K562 (cell line): Measurements from ENCODE around the gene ERN1. TPM values are rescaled to one million over a fixed set of nuclear protein-coding genes. Genes with fewer than 3 reads are reported as not detected.

ENCODE experiments used
- ATAC-seq: fragments of 200-7000 bp; cut with Tn5 transposase; 3 replicates; pipeline ENCODE4 v1.9.1; 2020; ENCODE audit warnings: moderate library complexity
- BruUV-seq: library from RNA; stranded (reverse); fragments of 400-500 nt; replicated peaks from 2 replicates; lab custom pipeline; 2021; lab: Mats Ljungman, UMichigan
- CTCF ChIA-PET: fragments of 300-600 bp; formaldehyde crosslinking; extraction: SDS; loops from one replicate; lab custom pipeline; 2021; ENCODE audit warnings: low intra/inter-chr PET ratio; lab: Yijun Ruan, JAX
- POLR2A ChIA-PET: fragments of 300-600, 350-650 bp; sonication (Branson Sonifier 250); formaldehyde crosslinking; extraction: SDS; loops from one replicate; lab custom pipeline; 2021; ENCODE audit warnings: antibody characterized with exemption, inconsistent platforms; lab: Yijun Ruan, JAX
- DNase-seq, 4 experiments: peaks; one replicate each; pipeline versions ENCODE4 v3.0.0 to v3.0.0-alpha.2; 2011 to 2018; ENCODE audit warnings: low spot score in 3 of 4, mixed read lengths in 3 of 4; ENCODE audit errors: extremely low read depth in 1 of 4
- FAIRE-seq: peaks from 2 replicates; lab custom pipeline; 2011; peaks lifted over from hg19 to GRCh38; lab: Jason Lieb, UNC
- H2AFZ ChIP-seq: 2 replicates; pipeline ENCODE4 v1.6.0; 2011; ENCODE audit warnings: low read depth, low read length, control low read depth, inconsistent platforms
- H3K27ac ChIP-seq: fragments of 200-600 bp; 3 replicates; pipeline ENCODE4 v1.8.0; 2011; ENCODE audit warnings: low read depth, mild to moderate bottlenecking, control low read depth, inconsistent platforms, low read length, moderate library complexity, mixed read lengths; ENCODE audit errors: extremely low read depth
- H3K27me3 ChIP-seq, 2 experiments: fragments of 300-600 bp in 1 of 2; 2 replicates in 1 of 2; 3 replicates in 1 of 2; pipeline versions ENCODE4 v1.6.0 to v1.8.0; 2011; ENCODE audit warnings: inconsistent platforms in 2 of 2, low read length in 2 of 2, mild to moderate bottlenecking in 1 of 2, mixed read lengths in 1 of 2, moderate library complexity in 1 of 2; ENCODE audit not compliant: control insufficient read depth in 2 of 2, insufficient read depth in 2 of 2
- H3K36me3 ChIP-seq: fragments of 300-600 bp; 3 replicates; pipeline ENCODE4 v1.8.0; 2011; ENCODE audit warnings: mild to moderate bottlenecking, low read length, inconsistent platforms; ENCODE audit not compliant: control insufficient read depth, insufficient read depth
- H3K4me1 ChIP-seq, 2 experiments: fragments of 200-600 bp in 1 of 2; replicated peaks in 1 of 2; 2 replicates in 1 of 2; 3 replicates in 1 of 2; pipeline versions ENCODE4 v1.5.1 to v1.8.0; 2011; ENCODE audit warnings: inconsistent platforms in 2 of 2, low read length in 2 of 2, mild to moderate bottlenecking in 1 of 2, mixed read lengths in 1 of 2, moderate library complexity in 1 of 2; ENCODE audit not compliant: control insufficient read depth in 2 of 2, insufficient read depth in 2 of 2
- H3K4me2 ChIP-seq: 2 replicates; pipeline ENCODE4 v1.6.1; 2011; ENCODE audit warnings: low read length, control low read depth, inconsistent platforms, mixed read lengths; ENCODE audit not compliant: insufficient read depth
- H3K4me3 ChIP-seq: fragments of 200-600 bp; sonication (generic), shearing (Covaris generic); 2 replicates; pipeline ENCODE4 v1.5.1; 2016; ENCODE audit warnings: control low read depth, inconsistent platforms
- H3K79me2 ChIP-seq: fragments of 200-600 bp; 3 replicates; pipeline ENCODE4 v1.8.0; 2011; ENCODE audit warnings: low read length, inconsistent platforms; ENCODE audit not compliant: control insufficient read depth, insufficient read depth
- H3K9ac ChIP-seq, 2 experiments: 2 replicates each; pipeline versions ENCODE4 v1.6.0 to v1.6.1; 2011; ENCODE audit warnings: low read depth in 2 of 2, low read length in 2 of 2, control low read depth in 1 of 2, inconsistent platforms in 1 of 2, mild to moderate bottlenecking in 1 of 2, mixed read lengths in 1 of 2; ENCODE audit not compliant: insufficient read depth in 1 of 2
- H3K9me1 ChIP-seq: one replicate; pipeline ENCODE4 v1.6.0; 2011; ENCODE audit warnings: inconsistent platforms, mild to moderate bottlenecking, low read length, moderate library complexity; ENCODE audit not compliant: control insufficient read depth, insufficient read depth
- H3K9me3 ChIP-seq: replicated peaks from 2 replicates; pipeline ENCODE4 v1.5.1; 2011; ENCODE audit warnings: low read depth, low read length, inconsistent platforms; ENCODE audit not compliant: control insufficient read depth, insufficient read depth
- H4K20me1 ChIP-seq: replicated peaks from 2 replicates; pipeline ENCODE4 v1.6.1; 2011; ENCODE audit warnings: low read length, inconsistent platforms, mixed read lengths; ENCODE audit not compliant: control insufficient read depth, insufficient read depth
- AFF4 ChIP-seq: sonication (generic); formaldehyde crosslinking; IDR thresholded peaks from 2 replicates; pipeline ENCODE4 v1.8.0; 2023; ENCODE audit warnings: mild to moderate bottlenecking, missing genetic modification reagents
- BMI1 ChIP-seq: fragments of 150-350 bp; IDR thresholded peaks from 2 replicates; pipeline ENCODE4 v1.6.1; 2014; ENCODE audit warnings: low read length
- CEBPB ChIP-seq: fragments of 450-650 bp; IDR thresholded peaks from 2 replicates; pipeline ENCODE4 v1.6.1; 2016; ENCODE audit warnings: missing genetic modification characterization, missing compliant biosample characterization
- EP400 ChIP-seq: fragments of 450-650 bp; IDR thresholded peaks from 2 replicates; pipeline ENCODE4 v1.6.1; 2017; ENCODE audit warnings: antibody characterized with exemption, mild to moderate bottlenecking, moderate library complexity
- ETV1 ChIP-seq: fragments of 450-650 bp; conservative IDR thresholded peaks from 2 replicates; pipeline ENCODE4 v1.6.1; 2016; ENCODE audit warnings: missing genetic modification characterization, control low read depth, low read depth, missing compliant biosample characterization
- MEIS2 ChIP-seq: fragments of 450-650 bp; IDR thresholded peaks from 2 replicates; pipeline ENCODE4 v1.6.1; 2014; ENCODE audit warnings: mild to moderate bottlenecking; ENCODE audit not compliant: partially characterized antibody
- PKNOX1 ChIP-seq: fragments of 450-650 bp; IDR thresholded peaks from 2 replicates; pipeline ENCODE4 v1.6.1; 2016
- PML ChIP-seq: IDR thresholded peaks from 2 replicates; pipeline ENCODE4 v1.6.1; 2012; ENCODE audit warnings: low read length, inconsistent platforms
- POLR2A ChIP-seq: fragments of 450-650 bp; conservative IDR thresholded peaks from 2 replicates; pipeline ENCODE4 v1.6.1; 2016
- POLR2H ChIP-seq: IDR thresholded peaks from 2 replicates; pipeline ENCODE4 v1.6.1; 2016; ENCODE audit warnings: missing genetic modification characterization, low read depth, mild to moderate bottlenecking, control low read depth, missing compliant biosample characterization, moderate library complexity
- RNF219 ChIP-seq: fragments of 250-450 bp; sonication (Bioruptor Pico); IDR thresholded peaks from 2 replicates; pipeline ENCODE4 v1.5.0; 2022; ENCODE audit warnings: mild to moderate bottlenecking
- SETDB1 ChIP-seq: IDR thresholded peaks from one replicate; pipeline ENCODE4 v1.6.1; 2012; ENCODE audit warnings: low read length, control low read depth, inconsistent platforms
- SP1 ChIP-seq: sonication (generic); formaldehyde crosslinking; IDR thresholded peaks from 2 replicates; pipeline ENCODE4 v1.8.1; 2022; ENCODE audit warnings: mild to moderate bottlenecking, missing genetic modification reagents
- STAT5B ChIP-seq: fragments of 250-450 bp; sonication (Bioruptor Pico); IDR thresholded peaks from 2 replicates; pipeline ENCODE4 v1.8.0; 2021; ENCODE audit warnings: mild to moderate bottlenecking, inconsistent platforms
- ZBTB7A ChIP-seq: IDR thresholded peaks from 2 replicates; pipeline ENCODE4 v1.6.1; 2011; ENCODE audit warnings: low read depth, mild to moderate bottlenecking, low read length, moderate library complexity, borderline replicate concordance; ENCODE audit not compliant: control insufficient read depth
- ZFP1 ChIP-seq: fragments of 450-650 bp; formaldehyde crosslinking; IDR thresholded peaks from 2 replicates; pipeline ENCODE4 v1.4.0; 2020; ENCODE audit warnings: mild to moderate bottlenecking, mixed read lengths
- ZNF124 ChIP-seq: sonication (generic); formaldehyde crosslinking; IDR thresholded peaks from 2 replicates; pipeline ENCODE4 v1.8.1; 2022; ENCODE audit warnings: missing genetic modification reagents
- ZNF24 ChIP-seq: fragments of 450-650 bp; IDR thresholded peaks from 2 replicates; pipeline ENCODE4 v1.6.1; 2016
- ZNF695 ChIP-seq: fragments of 450-650 bp; formaldehyde crosslinking; IDR thresholded peaks from 2 replicates; pipeline ENCODE4 v1.4.0; 2020; ENCODE audit warnings: mild to moderate bottlenecking, moderate library complexity
- WGBS: fragments of 100-300 bp; shearing (Covaris generic); methylation state at CpG from one replicate; pipeline ENCODE4 v1.1.6; 2016; ENCODE audit warnings: low coverage, mixed read lengths; ENCODE audit not compliant: insufficient coverage; ENCODE audit errors: missing lambda C conversion rate; 5-methylcytosine and 5-hydroxymethylcytosine counted together
- in situ Hi-C: fragments of 300-500 bp; cut with MboI; formaldehyde crosslinking; loops from 4 replicates; pipeline ENCODE4 v1.15.0; 2018; ENCODE audit warnings: inconsistent platforms, mixed read lengths
- intact Hi-C: fragments of 100-400 bp; cut with micrococcal nuclease; formaldehyde crosslinking; loops from 2 replicates; pipeline ENCODE4 v1.14.2; 2022
- polyA plus RNA-seq, 8 experiments: library from polyadenylated mRNA; depleted of rRNA in 4 of 8; stranded (reverse) in 5 of 8; unstranded in 3 of 8; fragments of >200 nt; fragmentation: Nextera tagmentation in 2 of 8; fragmentation: Illumina TruSeq in 1 of 8; extraction: Ambion mirVana in 2 of 8; extraction: Trizol in 1 of 8; gene quantifications; 2 replicates each; pipeline versions ENCODE4 v1.2.1 to v1.2.3, GENCODE V29; 2011 to 2014; ENCODE audit warnings: inconsistent platforms in 1 of 8, missing spikeins in 1 of 8
- total RNA-seq, 7 experiments: library from RNA; depleted of rRNA in 6 of 7; stranded (reverse); fragments of >200 nt in 6 of 7; fragmentation: Illumina TruSeq in 2 of 7; extraction: Trizol in 2 of 7; gene quantifications; 2 replicates each; pipeline versions ENCODE4 v1.2.1 to v1.2.3, GENCODE V29; 2011 to 2021; ENCODE audit warnings: low replicate concordance in 1 of 7

ERN1 gene
- total and polyA plus RNA-seq, 9 of the 15 experiments (the other 6 are each of a cell fraction or from before 2014, with no cell fraction given), result 2.1 to 22.5 (median 7.3) TPM

GRCh38 chr17:64126918-64127317 is 3.0 kb downstream of the ERN1 start:
- BruUV-seq, result TSS peak; percentile 14
- H3K9ac ChIP-seq, result no peak overlapping the region
- no peak for FAIRE-seq
- peaks cover 16 to 19% of the 10 kb centered on the region in 2 experiments; a peak in 4 of 5 replicates for H3K4me1 ChIP-seq
- DNase-seq, result no peak
- in situ Hi-C loops, result no loop called here
- H3K36me3 ChIP-seq, result no peaks in the 10 kb centered on the region
- ChIA-PET CTCF (no interaction called here), POLR2A (interaction anchor here (0.6 to 2.3 kb wide), 4 partner anchors 9 to 98 kb away, joined by 3 to 6 read pairs (median 4); no protein-coding TSS in a partner anchor)
- H2AFZ ChIP-seq, result no peak overlapping the region
- no peak overlapping the region for H3K4me3 ChIP-seq
- ATAC-seq, result no peak
- no peaks in the 10 kb centered on the region for H4K20me1 ChIP-seq
- intact Hi-C loops, result no loop called here
- peak overlapping the region; percentile 15; the same call in 1 of the 2 replicates for H3K4me2 ChIP-seq
- WGBS, result 0% methylated on average over 1 of the region's 1 CpG
- H3K9me3 ChIP-seq, result no peaks in the 10 kb centered on the region
- H3K27ac ChIP-seq, result no peak overlapping the region
- peaks cover 41% of the 10 kb centered on the region for H3K79me2 ChIP-seq
- H3K9me1 ChIP-seq, result peaks cover 3% of the 10 kb centered on the region
- no peaks in the 10 kb centered on the region for H3K27me3 ChIP-seq
- TF ChIP-seq ETV1 (tag) (no peak), ZNF24 (no peak), ZNF695 (CRISPR knock-in tag) (no peak), BMI1 (no peak), MEIS2 (peak; percentile 45), RNF219 (CRISPR knock-in tag) (no peak), CEBPB (tag) (peak; percentile 27; the same call in 1 of the 2 replicates), SETDB1 (no peak), PML (no peak), POLR2H (peak; percentile 49; the same call in 1 of the 2 replicates), ZFP1 (CRISPR knock-in tag) (no peak), ZBTB7A (no peak), AFF4 (CRISPR knock-in tag) (no peak), POLR2A (no peak), STAT5B (CRISPR knock-in tag) (no peak), ZNF124 (CRISPR knock-in tag) (no peak), SP1 (CRISPR knock-in tag) (no peak), PKNOX1 (peak; percentile 62), EP400 (0 out of 2 replicates have a peak, but pooled peaks have one; percentile 19)
